HG03280 (cell line): ENCODE data around the gene CD52.
"Not testable (repeated sequence)": the region's sequence is repeated elsewhere in the genome, so short reads cannot be mapped to it uniquely, and the experiment has no call there.

Experiments
- ATAC-seq: cut with Tn5 transposase; IDR thresholded peaks from one replicate; pipeline ENCODE4 v1.9.1; 2021; ENCODE audit warnings: mild to moderate bottlenecking, moderate library complexity; ENCODE audit not compliant: unreplicated experiment

CD52 gene

GRCh38 chr1:26283871-26284596 is 33.7 kb upstream of the CD52 start:
- no peak for ATAC-seq

GRCh38 chr1:26284597-26285347 is 33.0 kb upstream of the CD52 start:
- ATAC-seq: no peak

- no peak for ATAC-seq
Observed at GRCh38 chr1:26285366-26286063, 32.2 kb upstream of the CD52 start.

GRCh38 chr1:26286064-26286416 is 31.7 kb upstream of the CD52 start:
- no peak for ATAC-seq

GRCh38 chr1:26287033-26287711 is 30.6 kb upstream of the CD52 start:
- no peak for ATAC-seq

GRCh38 chr1:26287811-26288210 is 29.9 kb upstream of the CD52 start:
- ATAC-seq: no peak

GRCh38 chr1:26288311-26288941 is 29.3 kb upstream of the CD52 start:
- no peak for ATAC-seq

GRCh38 chr1:26289158-26290059 is 28.3 kb upstream of the CD52 start:
- no peak for ATAC-seq

- no peak for ATAC-seq
Observed at GRCh38 chr1:26290122-26290881, 27.5 kb upstream of the CD52 start.

- ATAC-seq: no peak
Observed at GRCh38 chr1:26290882-26291261, 26.9 kb upstream of the CD52 start.

- ATAC-seq: no peak
Observed at GRCh38 chr1:26291433-26291832, 26.3 kb upstream of the CD52 start.

GRCh38 chr1:26291939-26292338 is 25.8 kb upstream of the CD52 start:
- no peak for ATAC-seq

- ATAC-seq: not testable (repeated sequence)
Observed at GRCh38 chr1:26292735-26293134, 25.0 kb upstream of the CD52 start.

- no peak for ATAC-seq
Observed at GRCh38 chr1:26293911-26294463, 23.8 kb upstream of the CD52 start.

- ATAC-seq: no peak
Observed at GRCh38 chr1:26295194-26296138, 22.3 kb upstream of the CD52 start.

GRCh38 chr1:26296340-26297056 is 21.3 kb upstream of the CD52 start:
- no peak for ATAC-seq
